Measurements from ENCODE around the gene SLIT3. TPM values are rescaled to one million over a fixed set of nuclear protein-coding genes. Genes with fewer than 3 reads are reported as not detected.

The SLIT3 gene
- polyA plus RNA-seq, 1 of the 3 experiments (the other 2 are of a cell fraction) = 119 TPM

DNA sequence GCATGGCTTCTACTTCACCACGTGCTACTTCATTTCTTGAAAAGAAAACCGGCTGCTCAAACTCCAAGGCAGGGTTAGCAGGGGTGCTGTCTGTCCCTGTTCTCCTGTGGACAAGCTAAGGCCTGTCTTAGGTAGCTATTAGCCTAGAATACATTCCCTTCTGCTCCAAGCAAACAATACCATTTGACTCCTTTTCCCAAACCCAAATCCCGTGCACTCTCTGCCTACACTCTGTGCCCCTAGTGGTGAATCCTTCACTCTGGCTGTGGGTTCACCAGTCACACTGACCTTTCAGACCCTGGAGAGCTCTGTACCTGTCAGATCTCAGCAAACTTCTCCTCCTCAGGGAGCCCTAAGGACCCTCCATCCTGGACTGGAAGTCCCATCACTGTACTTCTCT is 211.6 kb downstream of the SLIT3 start:
- no peak for TF ChIP-seq EZH2phosphoT487 (IDR thresholded peaks at IDR 0.05; ENCODE audit: borderline replicate concordance, low read depth)
- no peak for TF ChIP-seq FOSL2 (IDR thresholded peaks at IDR 0.05; ENCODE audit: borderline replicate concordance, low read depth)
- TF ChIP-seq, protein P1, sequence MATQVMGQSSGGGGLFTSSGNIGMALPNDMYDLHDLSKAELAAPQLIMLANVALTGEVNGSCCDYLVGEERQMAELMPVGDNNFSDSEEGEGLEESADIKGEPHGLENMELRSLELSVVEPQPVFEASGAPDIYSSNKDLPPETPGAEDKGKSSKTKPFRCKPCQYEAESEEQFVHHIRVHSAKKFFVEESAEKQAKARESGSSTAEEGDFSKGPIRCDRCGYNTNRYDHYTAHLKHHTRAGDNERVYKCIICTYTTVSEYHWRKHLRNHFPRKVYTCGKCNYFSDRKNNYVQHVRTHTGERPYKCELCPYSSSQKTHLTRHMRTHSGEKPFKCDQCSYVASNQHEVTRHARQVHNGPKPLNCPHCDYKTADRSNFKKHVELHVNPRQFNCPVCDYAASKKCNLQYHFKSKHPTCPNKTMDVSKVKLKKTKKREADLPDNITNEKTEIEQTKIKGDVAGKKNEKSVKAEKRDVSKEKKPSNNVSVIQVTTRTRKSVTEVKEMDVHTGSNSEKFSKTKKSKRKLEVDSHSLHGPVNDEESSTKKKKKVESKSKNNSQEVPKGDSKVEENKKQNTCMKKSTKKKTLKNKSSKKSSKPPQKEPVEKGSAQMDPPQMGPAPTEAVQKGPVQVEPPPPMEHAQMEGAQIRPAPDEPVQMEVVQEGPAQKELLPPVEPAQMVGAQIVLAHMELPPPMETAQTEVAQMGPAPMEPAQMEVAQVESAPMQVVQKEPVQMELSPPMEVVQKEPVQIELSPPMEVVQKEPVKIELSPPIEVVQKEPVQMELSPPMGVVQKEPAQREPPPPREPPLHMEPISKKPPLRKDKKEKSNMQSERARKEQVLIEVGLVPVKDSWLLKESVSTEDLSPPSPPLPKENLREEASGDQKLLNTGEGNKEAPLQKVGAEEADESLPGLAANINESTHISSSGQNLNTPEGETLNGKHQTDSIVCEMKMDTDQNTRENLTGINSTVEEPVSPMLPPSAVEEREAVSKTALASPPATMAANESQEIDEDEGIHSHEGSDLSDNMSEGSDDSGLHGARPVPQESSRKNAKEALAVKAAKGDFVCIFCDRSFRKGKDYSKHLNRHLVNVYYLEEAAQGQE (IDR thresholded peaks at IDR 0.05; ENCODE audit: low read depth, low read length) = peak; percentile 55; the same call in 1 of the 2 replicates
- no peak for DNase-seq
- ChIA-PET CTCF (interaction anchor here (0.8 to 1.6 kb wide), 2 partner anchors 11 to 85 kb away, joined by 3 to 4 read pairs; no protein-coding TSS in a partner anchor), POLR2A (no interaction called here)
- Histone ChIP-seq H4K20me1 (ENCODE audit: insufficient read depth) (0 out of 2 replicates have a peak, but pooled peaks cover 5% of the 10 kb centered on the region), H3K9me2 (no peaks in the 10 kb centered on the region), H3K27me3 (ENCODE audit: insufficient read depth) (no peaks in the 10 kb centered on the region), H3K4me3 (ENCODE audit: low read depth in 2 of 2, low read length in 1 of 2) (no peak overlapping the region), H3K4me1 (ENCODE audit: control insufficient read depth in 1 of 2, insufficient read depth in 2 of 2, low read depth in 1 of 2, low read length in 1 of 2) (peaks cover 0 to 13% of the 10 kb centered on the region in 2 experiments; a peak in 1 of 4 replicates), H3K79me2 (ENCODE audit: insufficient read depth) (no peaks in the 10 kb centered on the region), H3K4me2 (no peak overlapping the region), H3K36me3 (replicated peaks in 1 of 2; ENCODE audit: control insufficient read depth in 1 of 2, insufficient read depth in 2 of 2, low read length in 1 of 2) (peaks cover 3 to 4% of the 10 kb centered on the region in 2 experiments), H3F3A (replicated peaks; ENCODE audit: insufficient read depth) (no peaks in the 10 kb centered on the region), H3K27ac (ENCODE audit: low read depth in 2 of 2, low read length in 1 of 2) (no peak overlapping the region), H2AFZ (ENCODE audit: low read depth) (no peak overlapping the region), H3K9ac (no peak overlapping the region), H3K9me3 (no peaks in the 10 kb centered on the region)
- 93% methylated on average over 3 of the region's 3 CpGs for WGBS (ENCODE audit: low lambda C conversion rate)

DNA sequence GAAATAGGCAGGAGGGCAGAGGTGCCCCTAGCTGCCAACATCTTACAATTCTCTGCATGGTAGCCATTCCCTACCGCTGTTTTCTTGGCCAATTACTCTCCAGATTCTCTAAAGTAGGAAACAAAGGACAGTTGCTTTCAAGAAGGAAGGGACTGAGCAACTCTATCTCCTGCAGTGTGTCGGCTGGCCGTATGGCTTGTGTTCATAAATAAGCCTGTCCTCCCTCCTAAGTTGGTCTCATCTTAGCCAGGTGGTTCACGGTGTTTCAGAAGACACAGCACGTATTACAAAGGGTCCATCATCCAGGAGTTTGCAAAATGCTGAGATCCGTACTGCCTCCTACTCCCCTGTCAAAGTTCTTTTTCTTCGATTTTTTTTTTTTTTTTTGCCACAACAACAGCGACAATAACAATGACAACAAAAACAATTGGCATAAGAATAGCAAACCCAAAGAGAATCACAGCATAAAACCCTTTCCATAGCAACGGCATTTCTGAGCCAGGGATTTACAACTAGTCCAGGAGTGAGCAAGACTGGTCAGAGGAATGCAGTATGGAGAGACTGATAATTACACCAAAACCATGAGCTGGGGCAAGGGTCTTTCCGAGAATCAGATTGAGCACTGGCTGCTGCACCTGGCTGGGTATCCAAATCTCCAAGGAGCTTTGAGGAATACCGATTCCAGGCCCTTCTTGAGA is 212.8 kb downstream of the SLIT3 start:
- Histone ChIP-seq H3K9me2 (no peaks in the 10 kb centered on the region), H3K9me3 (no peaks in the 10 kb centered on the region), H3K9ac (no peak overlapping the region), H3K4me2 (no peak overlapping the region), H3K79me2 (ENCODE audit: insufficient read depth) (no peaks in the 10 kb centered on the region), H3K4me3 (ENCODE audit: low read depth in 2 of 2, low read length in 1 of 2) (no peak overlapping the region), H2AFZ (ENCODE audit: low read depth) (no peak overlapping the region), H3K27ac (ENCODE audit: low read depth in 2 of 2, low read length in 1 of 2) (no peak overlapping the region), H3K36me3 (replicated peaks in 1 of 2; ENCODE audit: control insufficient read depth in 1 of 2, insufficient read depth in 2 of 2, low read length in 1 of 2) (peaks cover 3 to 4% of the 10 kb centered on the region in 2 experiments), H4K20me1 (ENCODE audit: insufficient read depth) (0 out of 2 replicates have a peak, but pooled peaks cover 5% of the 10 kb centered on the region), H3K4me1 (ENCODE audit: control insufficient read depth in 1 of 2, insufficient read depth in 2 of 2, low read depth in 1 of 2, low read length in 1 of 2) (peaks cover 0 to 19% of the 10 kb centered on the region in 2 experiments; a peak in 1 of 4 replicates), H3K27me3 (ENCODE audit: insufficient read depth) (no peaks in the 10 kb centered on the region), H3F3A (replicated peaks; ENCODE audit: insufficient read depth) (no peaks in the 10 kb centered on the region)
- ChIA-PET CTCF (interaction anchor here (1.5 kb wide), 1 partner anchor 9 kb away, joined by 4 read pairs; no protein-coding TSS in a partner anchor), POLR2A (no interaction called here)
- no peak for DNase-seq
- TF ChIP-seq, protein P2, sequence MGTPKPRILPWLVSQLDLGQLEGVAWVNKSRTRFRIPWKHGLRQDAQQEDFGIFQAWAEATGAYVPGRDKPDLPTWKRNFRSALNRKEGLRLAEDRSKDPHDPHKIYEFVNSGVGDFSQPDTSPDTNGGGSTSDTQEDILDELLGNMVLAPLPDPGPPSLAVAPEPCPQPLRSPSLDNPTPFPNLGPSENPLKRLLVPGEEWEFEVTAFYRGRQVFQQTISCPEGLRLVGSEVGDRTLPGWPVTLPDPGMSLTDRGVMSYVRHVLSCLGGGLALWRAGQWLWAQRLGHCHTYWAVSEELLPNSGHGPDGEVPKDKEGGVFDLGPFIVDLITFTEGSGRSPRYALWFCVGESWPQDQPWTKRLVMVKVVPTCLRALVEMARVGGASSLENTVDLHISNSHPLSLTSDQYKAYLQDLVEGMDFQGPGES (IDR thresholded peaks at IDR 0.05; ENCODE audit: low read depth, low read length) = no peak
- TF ChIP-seq MXI1 (IDR thresholded peaks at IDR 0.05; ENCODE audit: low read depth, low read length) (no peak), GATA2 (CRISPR knock-in tag; IDR thresholded peaks at IDR 0.05) (no peak), MEF2A (IDR thresholded peaks at IDR 0.05; ENCODE audit: borderline replicate concordance, low read depth) (no peak), FOXJ3 (CRISPR knock-in tag; IDR thresholded peaks at IDR 0.05) (no peak), JUND (IDR thresholded peaks at IDR 0.05) (no peak), ELF1 (IDR thresholded peaks at IDR 0.05) (no peak), RCOR1 (IDR thresholded peaks at IDR 0.05; ENCODE audit: low read length) (no peak), POLR2AphosphoS5 (IDR thresholded peaks at IDR 0.05; ENCODE audit: low read depth, low read length) (no peak), YY1 (IDR thresholded peaks at IDR 0.05; ENCODE audit: low read depth) (no peak), TEAD4 (IDR thresholded peaks at IDR 0.05; ENCODE audit: borderline replicate concordance, insufficient read depth) (no peak)
- TF ChIP-seq, protein P3, sequence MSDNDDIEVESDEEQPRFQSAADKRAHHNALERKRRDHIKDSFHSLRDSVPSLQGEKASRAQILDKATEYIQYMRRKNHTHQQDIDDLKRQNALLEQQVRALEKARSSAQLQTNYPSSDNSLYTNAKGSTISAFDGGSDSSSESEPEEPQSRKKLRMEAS (IDR thresholded peaks at IDR 0.05; ENCODE audit: low read depth) = no peak
- WGBS (ENCODE audit: low lambda C conversion rate) = 91% methylated on average over 11 of the region's 11 CpGs

Measured in SK-N-SH (cell line).